Mononuclear cell (primary cell): ENCODE results near the gene MTNR1B. TPM values are rescaled to one million over a fixed set of nuclear protein-coding genes. Genes with fewer than 3 reads are reported as not detected.

Experiments used
- H3K27me3 ChIP-seq: 2 replicates; pipeline ENCODE4 v1.6.0; 2011; ENCODE audit warnings: low read length, control low read depth; ENCODE audit not compliant: insufficient read depth
- H3K4me1 ChIP-seq: 2 replicates; pipeline ENCODE4 v1.5.1; 2011; ENCODE audit warnings: mild to moderate bottlenecking, low read length, control low read depth; ENCODE audit not compliant: insufficient read depth
- H3K4me3 ChIP-seq: 2 replicates; pipeline ENCODE4 v1.5.1; 2011; ENCODE audit warnings: mild to moderate bottlenecking, low read length, moderate library complexity
- H3K9me3 ChIP-seq: 2 replicates; pipeline ENCODE4 v1.5.1; 2011; ENCODE audit warnings: low read depth, mild to moderate bottlenecking, control low read depth, low read length
- total RNA-seq: library from RNA; depleted of rRNA; stranded (reverse); fragments of >200 nt; gene quantifications from one replicate; pipeline ENCODE4 v1.2.3, GENCODE V29; 2012

Gene MTNR1B
- total RNA-seq, 1 donor = not detected

GRCh38 chr11:93001806-93002205 lies 32.4 kb downstream of the MTNR1B start:
- H3K27me3 ChIP-seq = no peaks in the 10 kb centered on the region
- no peak overlapping the region for H3K4me3 ChIP-seq
- H3K9me3 ChIP-seq = no peaks in the 10 kb centered on the region
- H3K4me1 ChIP-seq = no peaks in the 10 kb centered on the region

GRCh38 chr11:93002380-93002779 lies 32.9 kb downstream of the MTNR1B start:
- Histone ChIP-seq H3K4me1 (no peaks in the 10 kb centered on the region), H3K9me3 (no peaks in the 10 kb centered on the region), H3K27me3 (no peaks in the 10 kb centered on the region)

GRCh38 chr11:93005239-93005638 lies 35.8 kb downstream of the MTNR1B start:
- no peaks in the 10 kb centered on the region for H3K9me3 ChIP-seq
- no peak overlapping the region for H3K4me3 ChIP-seq
- no peaks in the 10 kb centered on the region for H3K4me1 ChIP-seq
- no peaks in the 10 kb centered on the region for H3K27me3 ChIP-seq

More at GRCh38 chr11:93002380-93002779, 32.9 kb downstream of the MTNR1B start:
- H3K4me3 ChIP-seq = no peak overlapping the region

- Histone ChIP-seq H3K4me3 (no peak overlapping the region), H3K9me3 (no peaks in the 10 kb centered on the region), H3K4me1 (no peaks in the 10 kb centered on the region), H3K27me3 (no peaks in the 10 kb centered on the region)
Observed at GRCh38 chr11:93013646-93014045, 44.2 kb downstream of the MTNR1B start.

- Histone ChIP-seq H3K4me1 (no peaks in the 10 kb centered on the region), H3K9me3 (no peaks in the 10 kb centered on the region), H3K27me3 (no peaks in the 10 kb centered on the region), H3K4me3 (no peak overlapping the region)
Observed at GRCh38 chr11:93016595-93016994, 47.1 kb downstream of the MTNR1B start.

GRCh38 chr11:93017821-93018690 lies 48.6 kb downstream of the MTNR1B start:
- Histone ChIP-seq H3K9me3 (no peaks in the 10 kb centered on the region), H3K4me1 (no peaks in the 10 kb centered on the region), H3K4me3 (no peak overlapping the region), H3K27me3 (no peaks in the 10 kb centered on the region)

- no peaks in the 10 kb centered on the region for H3K27me3 ChIP-seq
- no peak overlapping the region for H3K4me3 ChIP-seq
- no peaks in the 10 kb centered on the region for H3K4me1 ChIP-seq
- no peaks in the 10 kb centered on the region for H3K9me3 ChIP-seq
Observed at GRCh38 chr11:93020248-93021046, 51.0 kb downstream of the MTNR1B start.

GRCh38 chr11:93024369-93024768 lies 54.9 kb downstream of the MTNR1B start:
- no peak overlapping the region for H3K4me3 ChIP-seq
- no peaks in the 10 kb centered on the region for H3K4me1 ChIP-seq
- no peaks in the 10 kb centered on the region for H3K27me3 ChIP-seq
- H3K9me3 ChIP-seq = no peaks in the 10 kb centered on the region

- no peak overlapping the region for H3K4me3 ChIP-seq
Observed at GRCh38 chr11:93025558-93026255, 56.3 kb downstream of the MTNR1B start.

GRCh38 chr11:93028960-93029522 lies 59.6 kb downstream of the MTNR1B start:
- Histone ChIP-seq H3K4me1 (no peaks in the 10 kb centered on the region), H3K27me3 (no peaks in the 10 kb centered on the region), H3K9me3 (no peaks in the 10 kb centered on the region), H3K4me3 (no peak overlapping the region)

More at GRCh38 chr11:93025558-93026255, 56.3 kb downstream of the MTNR1B start:
- Histone ChIP-seq H3K27me3 (no peaks in the 10 kb centered on the region), H3K4me1 (no peaks in the 10 kb centered on the region), H3K9me3 (no peaks in the 10 kb centered on the region)

GRCh38 chr11:93031386-93031785 lies 61.9 kb downstream of the MTNR1B start:
- Histone ChIP-seq H3K27me3 (no peaks in the 10 kb centered on the region), H3K4me3 (no peak overlapping the region), H3K9me3 (no peaks in the 10 kb centered on the region)

More at GRCh38 chr11:93031386-93031785, 61.9 kb downstream of the MTNR1B start:
- H3K4me1 ChIP-seq = no peaks in the 10 kb centered on the region

Other genes starting within 250 kb of the MTNR1B start
- gene SLC36A4, start 228.3 kb downstream of the MTNR1B start, total RNA-seq = 34.1 TPM